Fibroblast of pulmonary artery (primary cell): ENCODE measurements around the gene PALM3.
"Not testable (repeated sequence)": the region's sequence is repeated elsewhere in the genome, so short reads cannot be mapped to it uniquely, and the experiment has no call there.

Experiments
- DNase-seq: peaks from one replicate; pipeline ENCODE4 v3.0.0-alpha.2; 2010; ENCODE audit warnings: low read depth
- H3K4me3 ChIP-seq: replicated peaks from 2 replicates; pipeline ENCODE4 v1.5.1; 2011; ENCODE audit warnings: low read depth, mild to moderate bottlenecking, control low read depth, low read length, moderate library complexity
- TF ChIP-seq, protein P1 (sequence below): IDR thresholded peaks from 2 replicates; pipeline ENCODE4 v1.5.1; 2011; ENCODE audit warnings: mild to moderate bottlenecking, control low read depth, low read length, inconsistent platforms; ENCODE audit errors: missing control alignments

Gene PALM3

DNA sequence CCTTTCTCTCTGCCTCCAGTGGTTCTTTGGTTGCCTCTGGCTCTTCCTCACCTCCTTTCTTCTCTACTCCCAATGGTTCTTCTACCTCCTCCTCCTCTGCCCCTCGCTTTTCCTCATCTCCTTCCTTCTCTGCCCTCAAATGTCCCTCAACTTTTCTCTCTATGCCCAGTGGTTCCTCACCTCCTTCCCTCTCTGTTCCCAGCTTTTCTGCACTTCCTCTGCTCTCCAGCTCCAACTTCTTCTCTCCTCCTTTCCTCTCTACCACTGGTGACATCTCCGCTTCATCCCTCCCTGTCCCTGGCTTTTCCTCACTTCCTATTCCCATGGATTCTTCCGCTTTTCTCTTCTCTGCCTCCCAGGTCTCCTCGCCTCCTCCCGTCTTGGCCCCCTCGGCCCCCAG, 7.8 kb downstream of the PALM3 start:
- TF ChIP-seq, protein P1, sequence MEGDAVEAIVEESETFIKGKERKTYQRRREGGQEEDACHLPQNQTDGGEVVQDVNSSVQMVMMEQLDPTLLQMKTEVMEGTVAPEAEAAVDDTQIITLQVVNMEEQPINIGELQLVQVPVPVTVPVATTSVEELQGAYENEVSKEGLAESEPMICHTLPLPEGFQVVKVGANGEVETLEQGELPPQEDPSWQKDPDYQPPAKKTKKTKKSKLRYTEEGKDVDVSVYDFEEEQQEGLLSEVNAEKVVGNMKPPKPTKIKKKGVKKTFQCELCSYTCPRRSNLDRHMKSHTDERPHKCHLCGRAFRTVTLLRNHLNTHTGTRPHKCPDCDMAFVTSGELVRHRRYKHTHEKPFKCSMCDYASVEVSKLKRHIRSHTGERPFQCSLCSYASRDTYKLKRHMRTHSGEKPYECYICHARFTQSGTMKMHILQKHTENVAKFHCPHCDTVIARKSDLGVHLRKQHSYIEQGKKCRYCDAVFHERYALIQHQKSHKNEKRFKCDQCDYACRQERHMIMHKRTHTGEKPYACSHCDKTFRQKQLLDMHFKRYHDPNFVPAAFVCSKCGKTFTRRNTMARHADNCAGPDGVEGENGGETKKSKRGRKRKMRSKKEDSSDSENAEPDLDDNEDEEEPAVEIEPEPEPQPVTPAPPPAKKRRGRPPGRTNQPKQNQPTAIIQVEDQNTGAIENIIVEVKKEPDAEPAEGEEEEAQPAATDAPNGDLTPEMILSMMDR, result no peak
- DNase-seq, result no peak
- H3K4me3 ChIP-seq, result no peak overlapping the region

DNA sequence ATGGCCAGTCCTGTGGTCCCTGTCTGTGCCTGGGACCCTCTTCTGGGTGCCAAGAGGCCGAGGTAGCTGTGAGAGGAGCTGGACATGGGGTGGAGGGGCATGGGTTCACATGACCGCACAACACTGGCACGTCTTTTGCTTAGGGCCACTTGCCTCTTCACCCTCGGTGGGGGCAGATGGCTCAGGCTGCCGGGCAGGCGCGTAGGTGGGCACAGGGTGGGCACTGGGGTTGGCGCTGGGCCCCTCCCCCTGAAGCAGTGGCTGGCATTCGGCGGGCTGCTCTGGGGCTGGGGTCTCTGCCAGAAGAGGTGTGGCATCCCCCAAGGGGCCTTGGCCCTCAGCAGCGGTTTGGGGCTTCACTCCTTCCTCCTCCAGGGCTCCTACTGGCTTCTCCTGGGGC, 8.4 kb downstream of the PALM3 start:
- TF ChIP-seq, protein P1, result no peak
- H3K4me3 ChIP-seq, result no peak overlapping the region
- DNase-seq, result no peak

DNA sequence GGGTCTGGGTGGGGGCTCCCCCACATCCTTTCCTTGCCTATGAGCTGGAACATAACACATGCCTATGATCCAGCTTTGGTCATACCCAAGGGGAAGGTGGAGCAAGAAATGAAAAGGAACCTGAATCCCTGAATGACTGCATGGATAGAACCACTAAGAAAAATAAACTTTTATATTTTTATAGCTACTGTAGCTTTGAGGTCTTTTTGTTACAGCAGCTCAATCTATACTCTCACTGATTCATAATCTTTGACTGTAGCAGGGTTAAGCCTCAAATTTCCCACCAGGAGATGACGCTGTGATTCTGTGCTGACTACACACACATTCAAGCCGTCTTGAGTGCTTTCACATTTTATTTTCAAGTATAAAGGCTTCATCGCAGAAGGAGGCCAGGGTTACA, 8.8 kb downstream of the PALM3 start:
- DNase-seq, result no peak
- no peak overlapping the region for H3K4me3 ChIP-seq
- TF ChIP-seq, protein P1, result no peak

DNA sequence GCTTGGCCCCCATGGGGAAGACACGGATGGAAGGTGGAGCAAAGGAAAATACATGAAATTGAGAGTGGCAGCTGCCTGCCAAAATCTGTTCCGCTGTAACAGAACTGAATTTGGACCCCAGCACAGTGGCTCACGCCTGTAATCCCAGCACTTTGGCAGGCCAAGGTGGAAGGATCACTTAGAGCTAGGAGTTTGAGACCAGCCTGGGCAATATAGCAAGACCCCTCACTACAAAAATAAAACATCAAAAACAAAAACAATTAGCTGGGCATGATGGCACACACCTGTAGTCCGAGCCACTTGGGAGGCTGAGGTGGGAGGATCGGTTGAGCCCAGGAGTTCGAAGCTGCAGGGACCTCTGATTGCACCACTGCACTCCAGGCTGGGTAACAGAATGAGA, 9.4 kb downstream of the PALM3 start:
- H3K4me3 ChIP-seq, result no peak overlapping the region
- DNase-seq, result no peak
- TF ChIP-seq, protein P1, result no peak

DNA sequence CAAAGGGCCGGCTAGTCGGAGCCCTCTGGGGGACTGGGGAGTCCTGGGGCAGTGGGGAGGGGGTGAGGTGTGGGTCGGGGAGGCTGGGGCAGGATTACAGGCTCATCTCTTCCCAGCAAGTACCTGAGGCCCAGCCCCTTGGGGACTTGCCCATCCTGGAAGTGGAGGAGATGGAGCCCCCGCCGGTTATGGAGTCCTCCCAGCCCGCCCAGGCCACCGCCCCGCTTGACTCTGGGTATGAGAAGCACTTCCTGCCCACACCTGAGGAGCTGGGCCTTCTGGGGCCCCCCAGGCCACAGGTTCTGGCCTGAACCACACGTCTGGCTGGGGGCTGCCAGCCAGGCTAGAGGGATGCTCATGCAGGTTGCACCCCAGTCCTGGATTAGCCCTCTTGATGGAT, 9.9 kb downstream of the PALM3 start:
- DNase-seq, result no peak
- no peak overlapping the region for H3K4me3 ChIP-seq

DNA sequence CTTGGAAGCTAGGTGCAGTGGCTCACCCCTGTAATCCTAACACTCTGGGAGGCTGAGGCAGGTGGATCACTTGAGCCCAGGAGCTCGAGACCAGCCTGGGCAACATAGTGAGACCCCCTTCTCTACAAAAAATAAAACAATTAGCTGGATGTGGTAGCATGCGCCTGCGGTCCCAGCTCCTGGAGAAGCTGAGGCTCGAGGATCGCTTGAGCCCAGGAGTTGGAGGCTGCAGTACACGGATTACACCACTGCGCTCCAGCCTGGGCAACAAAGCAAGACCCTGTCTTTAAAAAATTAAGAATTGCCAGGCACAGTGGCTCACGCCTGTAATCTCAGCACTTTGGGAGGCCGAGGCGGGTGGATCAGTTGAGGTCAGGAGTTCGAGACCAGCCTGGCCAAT, 10.9 kb downstream of the PALM3 start:
- DNase-seq, H3K4me3 ChIP-seq: not testable (repeated sequence)

More for the DNA sequence above, 9.9 kb downstream of the PALM3 start:
- TF ChIP-seq, protein P1, result no peak

DNA sequence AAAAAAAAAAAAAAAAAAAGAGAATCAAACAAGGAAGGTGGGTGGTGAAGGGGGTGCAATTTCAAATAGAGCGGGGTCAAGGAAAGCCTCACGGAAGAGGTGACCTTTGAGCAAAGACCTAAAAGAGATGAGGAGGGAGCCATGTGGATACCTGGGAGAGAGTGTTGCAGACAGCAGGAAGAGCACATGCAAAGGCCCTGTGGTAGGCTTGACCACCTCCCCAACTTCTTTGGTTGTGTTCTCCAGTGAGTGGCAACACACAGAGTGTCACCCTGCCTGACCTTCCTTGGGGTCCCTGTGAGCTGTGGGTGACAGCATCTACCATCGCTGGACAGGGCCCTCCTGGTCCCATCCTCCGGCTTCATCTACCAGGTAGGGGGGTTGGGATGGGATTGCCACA, 11.4 kb downstream of the PALM3 start:
- TF ChIP-seq, protein P1, result no peak

More for the DNA sequence above, 11.4 kb downstream of the PALM3 start:
- DNase-seq, result no peak
- no peak overlapping the region for H3K4me3 ChIP-seq
